HG03060 (cell line): ENCODE measurements around the gene BRD8.
"Not testable (repeated sequence)": the region's sequence is repeated elsewhere in the genome, so short reads cannot be mapped to it uniquely, and the experiment has no call there.

Experiments
- ATAC-seq: cut with Tn5 transposase; IDR thresholded peaks from one replicate; pipeline ENCODE4 v1.9.1; 2021; ENCODE audit warnings: low read depth, moderate number of reproducible peaks; ENCODE audit not compliant: unreplicated experiment

The BRD8 gene

GRCh38 chr5:138169124-138169523 lies 9.3 kb downstream of the BRD8 start:
- no peak for ATAC-seq

- no peak for ATAC-seq
These were observed 14.7 kb downstream of the BRD8 start for GRCh38 chr5:138163721-138164120.

- no peak for ATAC-seq
These were observed 17.7 kb downstream of the BRD8 start for GRCh38 chr5:138160706-138161105.

- no peak for ATAC-seq
These were observed 18.8 kb downstream of the BRD8 start for GRCh38 chr5:138159666-138160065.

GRCh38 chr5:138157626-138158025 lies 20.8 kb downstream of the BRD8 start:
- ATAC-seq = no peak

- not testable (repeated sequence) for ATAC-seq
These were observed 22.5 kb downstream of the BRD8 start for GRCh38 chr5:138155977-138156376.

GRCh38 chr5:138149530-138149929 lies 28.9 kb downstream of the BRD8 start:
- no peak for ATAC-seq

- no peak for ATAC-seq
These were observed 29.6 kb downstream of the BRD8 start for GRCh38 chr5:138148811-138149210.

- ATAC-seq = not testable (repeated sequence)
These were observed 34.9 kb downstream of the BRD8 start for GRCh38 chr5:138143578-138143977.

- no peak for ATAC-seq
These were observed 36.7 kb downstream of the BRD8 start for GRCh38 chr5:138141734-138142133.

- ATAC-seq = no peak
These were observed 38.2 kb downstream of the BRD8 start for GRCh38 chr5:138140268-138140667.

GRCh38 chr5:138139781-138140090 lies 38.7 kb downstream of the BRD8 start:
- no peak for ATAC-seq

- no peak for ATAC-seq
These were observed 39.3 kb downstream of the BRD8 start, which contains the start of gene NME5 for GRCh38 chr5:138138949-138139780. Gene NME5, minus strand, starts transcription at chr5:138139428. Its CDS starts 648 bp downstream, at chr5:138138780.

- no peak for ATAC-seq
These were observed 45.9 kb downstream of the BRD8 start for GRCh38 chr5:138132543-138132942.

GRCh38 chr5:138129347-138129746 lies 49.1 kb downstream of the BRD8 start:
- ATAC-seq = no peak

GRCh38 chr5:138128334-138128733 lies 50.1 kb downstream of the BRD8 start:
- no peak for ATAC-seq

- ATAC-seq = no peak
These were observed 63.2 kb downstream of the BRD8 start for GRCh38 chr5:138115254-138115653.

GRCh38 chr5:138111937-138112336 lies 66.5 kb downstream of the BRD8 start:
- ATAC-seq = no peak

- ATAC-seq = no peak
These were observed 67.2 kb downstream of the BRD8 start for GRCh38 chr5:138111181-138111580.

- no peak for ATAC-seq
These were observed 68.0 kb downstream of the BRD8 start for GRCh38 chr5:138110266-138110963.

- no peak for ATAC-seq
These were observed 68.8 kb downstream of the BRD8 start for GRCh38 chr5:138109463-138110265.
